ENCODE data around the gene COA8.
"Not testable (repeated sequence)": the region's sequence is repeated elsewhere in the genome, so short reads cannot be mapped to it uniquely, and the experiment has no call there.

The COA8 gene

DNA sequence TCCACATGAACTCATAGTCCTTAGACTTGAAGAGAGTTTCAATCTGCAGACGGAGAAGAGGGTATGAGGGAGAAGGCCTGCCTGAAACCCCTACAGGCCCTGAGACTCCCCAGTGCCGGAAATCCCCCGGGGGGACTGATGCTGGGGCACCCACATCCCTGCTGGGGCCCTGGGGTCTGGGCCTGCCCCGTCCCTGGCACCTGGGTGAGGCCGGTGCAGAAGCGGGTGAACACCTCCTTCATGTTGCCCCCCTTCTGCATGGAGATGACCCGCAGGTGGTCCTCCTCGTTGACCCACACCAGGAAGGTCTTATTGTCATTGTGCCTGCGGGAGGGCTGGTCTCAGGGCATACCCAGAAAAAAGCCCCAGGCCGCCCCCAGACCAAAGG, 42.5 kb upstream of the COA8 start:
- Histone ChIP-seq H3K4me1 (ENCODE audit: control insufficient read depth in 1 of 2, insufficient read depth in 2 of 2, low read length in 2 of 2) (peaks cover 12 to 34% of the 10 kb centered on the region in 2 donors), H3K27ac (ENCODE audit: low read depth, low read length) (peak overlapping the region; percentile 25), H3K9me3 (ENCODE audit: control insufficient read depth in 1 of 2, low read length in 2 of 2) (no peaks in the 10 kb centered on the region), H3K4me3 (ENCODE audit: low read depth in 1 of 2, low read length in 2 of 2) (peak overlapping the region in 1 of 2 donors; percentile 50), H3K9ac (ENCODE audit: low read depth in 1 of 2, low read length in 2 of 2) (no peak overlapping the region), H3K36me3 (ENCODE audit: control insufficient read depth in 1 of 2, insufficient read depth in 2 of 2, low read length in 2 of 2) (no peaks in the 10 kb centered on the region), H3K27me3 (ENCODE audit: control insufficient read depth in 1 of 2, insufficient read depth in 2 of 2, low read length in 2 of 2) (no peaks in the 10 kb centered on the region)

- Histone ChIP-seq H3K27me3 (ENCODE audit: control insufficient read depth in 1 of 2, insufficient read depth in 2 of 2, low read length in 2 of 2) (no peaks in the 10 kb centered on the region), H3K9ac (ENCODE audit: low read depth in 1 of 2, low read length in 2 of 2) (peak overlapping the region; percentile 33 to 43), H3K4me1 (ENCODE audit: control insufficient read depth in 1 of 2, insufficient read depth in 2 of 2, low read length in 2 of 2) (peaks cover 15 to 34% of the 10 kb centered on the region in 2 donors), H3K27ac (ENCODE audit: low read depth, low read length) (peak overlapping the region; percentile 25), H3K4me3 (ENCODE audit: low read depth in 1 of 2, low read length in 2 of 2) (peak overlapping the region; percentile 50 to 77), H3K9me3 (ENCODE audit: control insufficient read depth in 1 of 2, low read length in 2 of 2) (no peaks in the 10 kb centered on the region), H3K36me3 (ENCODE audit: control insufficient read depth in 1 of 2, insufficient read depth in 2 of 2, low read length in 2 of 2) (no peaks in the 10 kb centered on the region)
Measured at GRCh38 chr14:103520657-103521437, 41.9 kb upstream of the COA8 start.

- Histone ChIP-seq H3K27ac (ENCODE audit: low read depth, low read length) (no peak overlapping the region), H3K27me3 (ENCODE audit: control insufficient read depth in 1 of 2, insufficient read depth in 2 of 2, low read length in 2 of 2) (no peaks in the 10 kb centered on the region), H3K9ac (ENCODE audit: low read depth in 1 of 2, low read length in 2 of 2) (peak overlapping the region; percentile 33 to 43), H3K4me3 (ENCODE audit: low read depth in 1 of 2, low read length in 2 of 2) (peak overlapping the region; percentile 50 to 77), H3K9me3 (ENCODE audit: control insufficient read depth in 1 of 2, low read length in 2 of 2) (no peaks in the 10 kb centered on the region), H3K4me1 (ENCODE audit: control insufficient read depth in 1 of 2, insufficient read depth in 2 of 2, low read length in 2 of 2) (peaks cover 18 to 34% of the 10 kb centered on the region in 2 donors), H3K36me3 (ENCODE audit: control insufficient read depth in 1 of 2, insufficient read depth in 2 of 2, low read length in 2 of 2) (no peaks in the 10 kb centered on the region)
Measured at GRCh38 chr14:103521438-103521950, 41.3 kb upstream of the COA8 start.

GRCh38 chr14:103521951-103522563, 40.7 kb upstream of the COA8 start:
- no peak overlapping the region for H3K9ac ChIP-seq (ENCODE audit: low read depth in 1 of 2, low read length in 2 of 2)
- H3K27ac ChIP-seq (ENCODE audit: low read depth, low read length) = peak overlapping the region; percentile 3
- peak overlapping the region; percentile 52 to 77 for H3K4me3 ChIP-seq (ENCODE audit: low read depth in 1 of 2, low read length in 2 of 2)
- H3K9me3 ChIP-seq (ENCODE audit: control insufficient read depth in 1 of 2, low read length in 2 of 2) = no peaks in the 10 kb centered on the region
- H3K27me3 ChIP-seq (ENCODE audit: control insufficient read depth in 1 of 2, insufficient read depth in 2 of 2, low read length in 2 of 2) = no peaks in the 10 kb centered on the region
- H3K36me3 ChIP-seq (ENCODE audit: control insufficient read depth in 1 of 2, insufficient read depth in 2 of 2, low read length in 2 of 2) = no peaks in the 10 kb centered on the region
- peaks cover 24 to 38% of the 10 kb centered on the region in 2 donors for H3K4me1 ChIP-seq (ENCODE audit: control insufficient read depth in 1 of 2, insufficient read depth in 2 of 2, low read length in 2 of 2)

GRCh38 chr14:103522649-103523574, 39.8 kb upstream of the COA8 start, which contains the start of gene CKB:
Gene CKB (minus strand): TSS chr14:103522830. CDS start chr14:103522493, 337 bp downstream.
- H3K4me1 ChIP-seq (ENCODE audit: control insufficient read depth in 1 of 2, insufficient read depth in 2 of 2, low read length in 2 of 2) = peaks cover 32 to 39% of the 10 kb centered on the region in 2 donors

DNA sequence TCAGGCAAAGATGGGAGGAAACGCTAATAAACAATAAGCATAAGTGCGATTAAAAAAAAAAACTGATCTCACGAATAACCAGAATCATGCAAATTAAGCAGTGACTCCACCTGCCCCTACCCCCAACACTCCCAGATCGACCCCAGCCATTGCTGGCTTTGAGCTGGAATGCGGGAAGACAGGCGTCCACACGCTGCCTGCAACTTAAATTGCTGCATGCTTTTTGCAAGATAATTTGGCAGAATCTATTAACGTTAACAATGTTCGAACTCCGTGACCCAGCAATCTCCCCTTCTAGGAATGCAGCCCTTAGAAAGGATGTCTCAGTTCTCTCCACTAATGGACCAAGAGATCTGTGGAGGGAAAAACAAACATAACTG, 39.2 kb upstream of the COA8 start:
- H3K9me3 ChIP-seq (ENCODE audit: control insufficient read depth in 1 of 2, low read length in 2 of 2) = no peaks in the 10 kb centered on the region
- H3K27me3 ChIP-seq (ENCODE audit: control insufficient read depth in 1 of 2, insufficient read depth in 2 of 2, low read length in 2 of 2) = no peaks in the 10 kb centered on the region
- no peak overlapping the region for H3K4me3 ChIP-seq (ENCODE audit: low read depth in 1 of 2, low read length in 2 of 2)
- no peak overlapping the region for H3K9ac ChIP-seq (ENCODE audit: low read depth in 1 of 2, low read length in 2 of 2)
- H3K27ac ChIP-seq (ENCODE audit: low read depth, low read length) = no peak overlapping the region
- no peaks in the 10 kb centered on the region for H3K36me3 ChIP-seq (ENCODE audit: control insufficient read depth in 1 of 2, insufficient read depth in 2 of 2, low read length in 2 of 2)
- peaks cover 31 to 39% of the 10 kb centered on the region in 2 donors for H3K4me1 ChIP-seq (ENCODE audit: control insufficient read depth in 1 of 2, insufficient read depth in 2 of 2, low read length in 2 of 2)

More at GRCh38 chr14:103522649-103523574, 39.8 kb upstream of the COA8 start, which contains the start of gene CKB:
- Histone ChIP-seq H3K9me3 (ENCODE audit: control insufficient read depth in 1 of 2, low read length in 2 of 2) (no peaks in the 10 kb centered on the region), H3K9ac (ENCODE audit: low read depth in 1 of 2, low read length in 2 of 2) (peak within 1 kb of the TSS in 1 of 2 donors; percentile 33), H3K27me3 (ENCODE audit: control insufficient read depth in 1 of 2, insufficient read depth in 2 of 2, low read length in 2 of 2) (no peaks in the 10 kb centered on the region), H3K36me3 (ENCODE audit: control insufficient read depth in 1 of 2, insufficient read depth in 2 of 2, low read length in 2 of 2) (no peaks in the 10 kb centered on the region), H3K27ac (ENCODE audit: low read depth, low read length) (peak within 1 kb of the TSS; percentile 3), H3K4me3 (ENCODE audit: low read depth in 1 of 2, low read length in 2 of 2) (peak within 1 kb of the TSS; percentile 52 to 77)

GRCh38 chr14:103524002-103524935, 38.5 kb upstream of the COA8 start:
- Histone ChIP-seq H3K4me1 (ENCODE audit: control insufficient read depth in 1 of 2, insufficient read depth in 2 of 2, low read length in 2 of 2) (peaks cover 29 to 34% of the 10 kb centered on the region in 2 donors), H3K36me3 (ENCODE audit: control insufficient read depth in 1 of 2, insufficient read depth in 2 of 2, low read length in 2 of 2) (no peaks in the 10 kb centered on the region), H3K27ac (ENCODE audit: low read depth, low read length) (no peak overlapping the region), H3K9me3 (ENCODE audit: control insufficient read depth in 1 of 2, low read length in 2 of 2) (no peaks in the 10 kb centered on the region), H3K4me3 (ENCODE audit: low read depth in 1 of 2, low read length in 2 of 2) (no peak overlapping the region), H3K9ac (ENCODE audit: low read depth in 1 of 2, low read length in 2 of 2) (no peak overlapping the region), H3K27me3 (ENCODE audit: control insufficient read depth in 1 of 2, insufficient read depth in 2 of 2, low read length in 2 of 2) (no peaks in the 10 kb centered on the region)

DNA sequence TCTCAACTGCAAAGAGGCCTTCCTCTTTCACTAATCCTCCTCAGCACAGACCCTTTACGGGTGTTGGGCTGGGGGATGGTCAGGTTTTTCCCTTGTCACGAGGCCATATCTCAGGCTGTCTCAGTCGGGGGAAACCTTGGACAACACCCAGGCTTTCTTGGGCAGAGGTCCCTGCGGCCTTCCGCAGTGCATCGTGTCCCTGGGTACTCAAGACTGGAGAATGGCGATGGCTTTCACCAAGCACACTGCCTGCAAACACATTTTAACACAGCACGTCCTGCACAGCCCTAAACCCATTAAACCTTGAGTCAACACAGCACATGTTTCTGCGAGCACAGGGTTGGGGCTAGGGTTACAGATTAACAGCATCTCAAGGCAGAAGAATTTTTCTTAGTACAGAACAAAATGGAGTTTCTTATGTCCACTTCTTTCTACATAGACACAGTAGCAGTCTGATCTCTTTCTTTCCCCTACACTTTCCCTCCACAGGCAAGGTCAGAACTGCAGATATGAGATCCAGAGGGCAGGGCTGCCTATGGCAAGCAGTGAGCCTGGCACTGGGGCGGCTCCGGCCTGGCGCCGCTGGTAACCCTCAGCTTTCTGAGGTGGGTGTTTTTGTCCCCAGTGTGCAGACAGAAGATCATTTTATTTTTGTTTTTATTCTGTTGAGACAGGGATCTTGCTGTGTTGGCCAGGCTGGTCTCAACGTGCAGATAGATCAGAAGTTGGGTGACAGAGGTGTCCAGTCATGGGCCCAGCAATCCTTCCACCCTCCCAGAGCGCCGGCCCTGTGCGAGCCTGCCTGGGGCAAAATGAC, 37.1 kb upstream of the COA8 start:
- not testable (repeated sequence) for H3K4me3 ChIP-seq (ENCODE audit: low read depth in 1 of 2, low read length in 2 of 2); H3K27ac ChIP-seq (ENCODE audit: low read depth, low read length); H3K36me3 ChIP-seq (ENCODE audit: control insufficient read depth in 1 of 2, insufficient read depth in 2 of 2, low read length in 2 of 2); H3K9me3 ChIP-seq (ENCODE audit: control insufficient read depth in 1 of 2, low read length in 2 of 2); H3K9ac ChIP-seq (ENCODE audit: low read depth in 1 of 2, low read length in 2 of 2); H3K27me3 ChIP-seq (ENCODE audit: control insufficient read depth in 1 of 2, insufficient read depth in 2 of 2, low read length in 2 of 2)
- peaks cover 35 to 39% of the 10 kb centered on the region in 2 donors for H3K4me1 ChIP-seq (ENCODE audit: control insufficient read depth in 1 of 2, insufficient read depth in 2 of 2, low read length in 2 of 2)
